Dendritic cell treated with granulocyte-macrophage colony-stimulating factor and Interleukin-4, amounts not matched to agents 40 ng/mL and 50 ng/mL, for 4 days (primary cell): ENCODE measurements around the gene TSPAN9.

ENCODE experiments used
- H3K27ac Mint-ChIP-seq: one replicate; pipeline ENCODE4 v1.8.0; 2022; ENCODE audit warnings: mild to moderate bottlenecking, mixed read lengths
- H3K27me3 Mint-ChIP-seq: one replicate; pipeline ENCODE4 v1.8.0; 2022; ENCODE audit warnings: mild to moderate bottlenecking, mixed read lengths
- H3K36me3 Mint-ChIP-seq: one replicate; pipeline ENCODE4 v1.8.0; 2022; ENCODE audit warnings: low read depth, mixed read lengths
- H3K4me1 Mint-ChIP-seq: one replicate; pipeline ENCODE4 v1.8.0; 2022; ENCODE audit warnings: low read depth, mixed read lengths
- H3K4me3 Mint-ChIP-seq: one replicate; pipeline ENCODE4 v1.8.0; 2022; ENCODE audit warnings: mild to moderate bottlenecking, moderate library complexity, mixed read lengths
- H3K9me3 Mint-ChIP-seq: one replicate; pipeline ENCODE4 v1.8.0; 2022; ENCODE audit warnings: mixed read lengths
- intact Hi-C: fragments of 100-400 bp; cut with micrococcal nuclease; formaldehyde crosslinking; loops from one replicate; pipeline ENCODE4 v1.15.0; 2022

TSPAN9 gene

DNA sequence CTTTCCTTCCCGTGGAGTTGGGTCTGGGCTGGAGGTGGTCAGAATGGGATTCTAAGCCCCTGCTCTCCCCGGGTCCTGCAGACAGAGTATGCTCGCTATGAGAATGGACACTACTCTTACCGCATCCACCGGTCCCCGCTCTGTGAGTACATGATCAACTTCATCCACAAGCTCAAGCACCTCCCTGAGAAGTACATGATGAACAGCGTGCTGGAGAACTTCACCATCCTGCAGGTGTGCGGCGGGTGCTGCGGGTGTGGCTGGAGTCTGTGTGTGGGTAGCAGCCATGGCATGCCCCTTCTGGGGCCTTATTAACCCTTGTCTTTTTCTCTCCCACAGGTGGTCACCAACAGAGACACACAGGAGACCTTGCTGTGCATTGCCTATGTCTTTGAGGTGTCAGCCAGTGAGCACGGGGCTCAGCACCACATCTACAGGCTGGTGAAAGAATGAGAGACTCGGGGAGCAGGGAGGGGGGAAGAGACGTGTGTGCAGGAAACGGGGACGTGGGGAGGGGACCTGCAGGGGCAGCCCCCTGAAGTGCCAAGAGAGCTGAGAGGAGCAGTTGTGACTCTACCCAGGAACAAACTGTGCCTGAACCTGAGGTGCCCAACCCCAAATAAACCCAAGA lies 37.0 kb upstream of the TSPAN9 start:
- Mint-ChIP-seq H3K9me3 (no peaks in the 10 kb centered on the region), H3K27me3 (peaks cover 13% of the 10 kb centered on the region), H3K4me3 (no peak overlapping the region), H3K27ac (no peak overlapping the region), H3K36me3 (no peaks in the 10 kb centered on the region), H3K4me1 (no peaks in the 10 kb centered on the region)
- intact Hi-C loops = no loop called here

DNA sequence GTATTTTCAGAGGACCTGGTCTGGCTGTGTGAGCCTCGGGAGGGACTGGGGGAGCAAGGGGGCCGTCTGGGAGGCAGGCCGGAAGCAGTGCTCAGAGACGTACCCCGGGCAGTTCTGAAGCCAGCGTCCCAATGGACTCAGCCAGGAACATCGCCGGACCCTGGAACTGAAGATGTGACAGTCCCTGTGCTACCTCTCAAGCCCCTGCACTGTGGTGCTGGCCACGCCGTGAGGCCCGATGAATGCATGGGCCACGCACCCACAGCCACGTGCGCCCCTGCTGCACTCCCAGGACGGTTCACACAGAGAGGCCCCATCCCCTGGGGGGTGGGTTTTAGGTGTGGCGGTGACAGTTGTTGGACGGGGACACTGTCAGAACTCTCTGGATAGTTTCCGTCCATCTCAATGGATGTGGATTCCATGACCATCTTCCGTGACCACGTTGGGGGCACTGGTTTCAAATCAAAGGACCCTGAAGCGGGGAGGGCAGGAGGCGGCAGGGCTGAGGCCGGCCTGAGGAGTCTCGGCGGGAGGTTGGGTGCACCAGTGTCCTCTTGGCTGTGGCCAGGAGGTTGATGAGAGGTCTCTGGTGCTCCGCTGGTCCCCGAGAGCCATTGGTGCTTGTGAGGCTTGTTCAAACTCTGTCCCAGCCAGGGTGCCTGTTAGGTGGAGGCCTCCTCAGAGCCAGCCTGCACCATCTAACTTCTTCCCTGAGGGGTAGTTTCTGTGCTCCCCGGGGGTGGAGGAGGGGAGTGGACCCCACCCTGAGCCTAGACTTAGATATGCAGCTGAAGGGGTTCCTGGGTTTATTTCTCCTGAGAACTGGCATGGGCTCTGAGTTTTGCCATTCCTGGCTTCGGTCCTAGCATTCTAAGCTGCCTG lies 36.3 kb upstream of the TSPAN9 start:
- Mint-ChIP-seq H3K27me3 (peaks cover 13% of the 10 kb centered on the region), H3K9me3 (no peaks in the 10 kb centered on the region), H3K4me1 (no peaks in the 10 kb centered on the region), H3K36me3 (no peaks in the 10 kb centered on the region), H3K27ac (no peak overlapping the region), H3K4me3 (no peak overlapping the region)
- intact Hi-C loops = loop anchor here (1.0 kb wide), 1 partner anchor 188 kb away; no protein-coding TSS in a partner anchor

DNA sequence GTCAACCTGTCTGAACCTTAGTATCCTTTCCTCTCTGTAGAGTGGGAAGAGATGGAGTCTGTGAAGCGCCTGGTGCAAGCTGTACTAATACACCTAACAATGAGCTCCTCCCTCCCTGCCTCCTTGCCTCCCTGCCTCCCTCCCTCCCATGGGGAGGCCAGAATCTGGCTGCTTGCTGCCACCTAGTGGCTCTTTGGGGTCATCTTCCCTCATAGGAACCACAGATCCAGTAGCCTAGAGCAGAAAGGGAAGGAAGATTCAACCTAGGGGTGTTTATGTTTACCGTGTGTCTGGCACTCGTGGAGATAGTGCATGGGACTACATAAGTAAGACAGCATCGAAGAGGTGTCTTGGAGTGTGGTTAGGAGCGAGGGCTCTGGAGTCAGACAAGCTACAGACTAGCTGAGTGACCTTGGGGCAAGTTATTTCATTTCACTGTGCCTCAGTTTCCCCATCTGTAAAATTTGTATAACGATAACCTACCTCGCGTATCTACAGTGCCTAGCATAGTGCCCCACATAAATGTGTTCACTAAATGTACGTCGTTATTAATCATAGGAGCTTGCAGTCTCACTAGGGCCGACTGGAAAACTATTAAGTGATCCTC lies 35.5 kb upstream of the TSPAN9 start:
- peaks cover 13% of the 10 kb centered on the region for H3K27me3 Mint-ChIP-seq
- H3K4me1 Mint-ChIP-seq = no peaks in the 10 kb centered on the region
- H3K36me3 Mint-ChIP-seq = no peaks in the 10 kb centered on the region
- no peak overlapping the region for H3K4me3 Mint-ChIP-seq
- intact Hi-C loops = loop anchor here (1.0 kb wide), 1 partner anchor 188 kb away; no protein-coding TSS in a partner anchor
- H3K27ac Mint-ChIP-seq = no peak overlapping the region
- H3K9me3 Mint-ChIP-seq = no peaks in the 10 kb centered on the region

DNA sequence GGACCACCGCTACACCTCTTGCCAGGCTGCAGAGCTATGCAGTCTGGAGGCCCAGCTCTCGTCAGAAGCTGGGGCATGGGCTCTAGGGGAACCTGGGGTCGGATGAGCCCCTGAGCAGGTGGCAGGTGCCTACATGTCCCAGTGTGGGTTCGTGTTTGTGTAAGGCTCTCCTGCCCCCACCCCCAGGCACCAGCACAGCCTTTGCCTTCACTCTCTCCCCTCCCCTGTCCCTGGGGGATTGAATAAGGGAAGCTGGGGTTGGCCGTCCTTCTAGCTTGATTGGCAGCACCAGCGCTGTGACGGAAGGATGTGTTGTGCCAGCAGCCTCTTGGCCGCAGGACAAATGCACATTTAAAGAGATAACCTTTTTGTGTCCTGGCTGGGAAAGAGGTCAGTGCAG lies 34.8 kb upstream of the TSPAN9 start:
- no peaks in the 10 kb centered on the region for H3K9me3 Mint-ChIP-seq
- intact Hi-C loops = no loop called here

DNA sequence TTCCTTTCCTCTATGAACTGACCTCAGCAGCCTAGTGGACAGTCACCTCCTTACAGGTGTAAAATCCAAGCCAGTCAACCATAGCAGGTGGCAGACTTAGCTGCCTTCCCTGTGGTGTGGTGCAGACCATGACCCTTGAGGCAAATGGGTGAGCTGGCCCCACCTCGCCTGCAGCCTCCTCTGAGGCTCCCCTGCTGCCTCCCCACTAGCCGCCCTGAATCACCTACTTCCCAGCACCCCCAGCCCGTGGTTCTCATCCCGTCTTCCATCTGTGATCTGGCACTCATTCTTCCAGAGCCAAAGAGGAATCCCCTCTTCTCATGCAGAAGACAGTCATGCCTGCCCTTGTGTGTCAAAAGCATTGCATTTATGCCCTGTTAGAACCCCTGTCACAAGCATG lies 34.4 kb upstream of the TSPAN9 start:
- intact Hi-C loops = no loop called here
- Mint-ChIP-seq H3K4me3 (no peak overlapping the region), H3K36me3 (no peaks in the 10 kb centered on the region), H3K4me1 (no peaks in the 10 kb centered on the region), H3K27ac (no peak overlapping the region), H3K27me3 (peaks cover 13% of the 10 kb centered on the region), H3K9me3 (no peaks in the 10 kb centered on the region)

More for the DNA sequence above, 34.8 kb upstream of the TSPAN9 start:
- H3K36me3 Mint-ChIP-seq = no peaks in the 10 kb centered on the region
- H3K27ac Mint-ChIP-seq = no peak overlapping the region
- no peaks in the 10 kb centered on the region for H3K4me1 Mint-ChIP-seq
- H3K27me3 Mint-ChIP-seq = peaks cover 13% of the 10 kb centered on the region
- H3K4me3 Mint-ChIP-seq = no peak overlapping the region

DNA sequence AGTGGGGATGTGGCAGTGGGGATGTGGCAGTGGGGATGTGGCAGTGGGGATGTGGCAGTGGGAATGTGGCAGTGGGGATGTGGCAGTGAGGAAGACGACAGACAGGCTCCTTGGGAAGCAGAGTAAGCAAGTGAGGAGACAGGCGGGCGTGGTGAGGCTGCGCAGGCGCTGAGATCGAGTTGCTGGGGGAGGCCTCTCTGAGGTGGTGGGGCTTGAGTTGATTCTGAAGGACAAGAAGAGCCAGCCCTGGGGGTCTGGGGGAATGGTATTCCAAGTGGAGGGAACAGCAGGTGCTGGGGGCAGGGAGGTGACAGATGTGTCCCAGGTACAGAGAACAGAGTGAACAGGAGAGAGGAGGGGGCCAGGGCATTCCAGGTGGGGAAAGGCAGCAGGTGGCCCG lies 33.8 kb upstream of the TSPAN9 start:
- Mint-ChIP-seq H3K4me3 (no peak overlapping the region), H3K27ac (no peak overlapping the region), H3K4me1 (no peaks in the 10 kb centered on the region), H3K9me3 (no peaks in the 10 kb centered on the region), H3K27me3 (peaks cover 13% of the 10 kb centered on the region), H3K36me3 (no peaks in the 10 kb centered on the region)
- intact Hi-C loops = no loop called here

DNA sequence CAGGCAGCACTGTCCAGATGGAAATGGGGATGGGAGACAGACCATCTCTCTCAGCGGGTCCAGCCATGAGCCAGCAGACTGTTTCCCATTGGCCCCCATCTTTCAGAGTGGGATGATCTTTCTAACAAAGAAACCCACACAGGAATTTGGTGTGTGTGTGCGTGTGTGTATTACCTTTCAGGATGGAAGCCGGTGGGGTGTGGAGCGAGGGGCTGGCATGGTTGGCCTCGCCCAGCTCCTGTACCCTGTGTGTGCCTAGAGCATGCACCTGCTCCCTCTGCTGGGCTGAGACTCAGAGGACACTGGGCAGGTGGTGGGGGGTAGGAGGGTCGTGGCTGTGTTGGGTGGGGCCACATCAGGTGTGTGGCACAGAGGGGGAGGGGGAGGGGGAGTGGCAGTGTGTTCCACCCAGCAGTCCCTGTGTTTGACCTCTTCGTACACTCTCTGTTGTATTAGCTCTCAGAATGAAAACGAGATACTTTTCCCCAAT lies 33.0 kb upstream of the TSPAN9 start:
- Mint-ChIP-seq H3K27me3 (peaks cover 13% of the 10 kb centered on the region), H3K27ac (no peak overlapping the region), H3K4me1 (no peaks in the 10 kb centered on the region), H3K36me3 (no peaks in the 10 kb centered on the region), H3K4me3 (no peak overlapping the region), H3K9me3 (no peaks in the 10 kb centered on the region)
- intact Hi-C loops = no loop called here

DNA sequence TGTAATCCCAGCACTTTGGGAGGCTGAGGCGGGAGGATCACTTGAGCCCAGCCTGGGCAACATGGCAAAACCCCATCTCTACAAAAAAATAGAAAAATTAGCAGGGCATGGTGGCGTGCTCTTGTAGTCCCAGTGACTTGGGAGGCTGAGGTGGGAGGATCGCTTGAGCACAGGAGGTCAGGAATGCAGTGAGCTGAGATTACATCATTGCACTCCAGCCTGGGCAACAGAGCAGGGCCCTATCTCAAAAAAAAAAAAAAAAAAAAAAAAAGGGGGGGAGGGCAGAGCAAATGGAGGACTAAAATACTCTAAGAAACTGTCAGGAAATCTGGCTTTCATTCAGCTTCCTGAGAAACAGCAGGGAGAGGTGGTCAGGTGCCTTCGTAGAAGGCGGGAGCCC lies 31.7 kb upstream of the TSPAN9 start:
- Mint-ChIP-seq H3K4me1 (peaks cover 7% of the 10 kb centered on the region), H3K4me3 (no peak overlapping the region), H3K9me3 (no peaks in the 10 kb centered on the region), H3K27ac (no peak overlapping the region), H3K36me3 (no peaks in the 10 kb centered on the region), H3K27me3 (peaks cover 15% of the 10 kb centered on the region)
- intact Hi-C loops = no loop called here

DNA sequence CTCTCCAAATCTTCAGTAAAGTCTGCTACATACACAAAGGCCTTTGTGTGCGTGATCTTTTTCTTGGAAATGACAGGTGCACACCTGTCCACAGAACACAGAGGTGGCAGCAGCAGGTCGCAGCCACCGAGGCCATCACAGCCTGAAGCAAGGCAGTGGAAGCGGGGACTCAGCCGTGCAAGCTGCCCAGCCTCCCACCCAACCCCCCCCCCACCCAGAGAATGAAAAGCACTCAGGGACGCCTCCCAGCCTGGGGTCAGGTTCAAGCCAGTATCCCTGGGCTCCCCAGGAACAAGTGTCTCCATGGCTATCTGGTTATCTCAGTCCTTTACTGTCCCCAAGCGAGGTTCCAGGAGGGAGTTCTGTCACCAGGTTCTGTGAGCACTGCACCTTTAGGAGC lies 31.2 kb upstream of the TSPAN9 start:
- Mint-ChIP-seq H3K36me3 (no peaks in the 10 kb centered on the region), H3K27ac (no peak overlapping the region), H3K9me3 (no peaks in the 10 kb centered on the region), H3K4me1 (peaks cover 7% of the 10 kb centered on the region), H3K4me3 (no peak overlapping the region), H3K27me3 (peaks cover 15% of the 10 kb centered on the region)
- intact Hi-C loops = no loop called here

DNA sequence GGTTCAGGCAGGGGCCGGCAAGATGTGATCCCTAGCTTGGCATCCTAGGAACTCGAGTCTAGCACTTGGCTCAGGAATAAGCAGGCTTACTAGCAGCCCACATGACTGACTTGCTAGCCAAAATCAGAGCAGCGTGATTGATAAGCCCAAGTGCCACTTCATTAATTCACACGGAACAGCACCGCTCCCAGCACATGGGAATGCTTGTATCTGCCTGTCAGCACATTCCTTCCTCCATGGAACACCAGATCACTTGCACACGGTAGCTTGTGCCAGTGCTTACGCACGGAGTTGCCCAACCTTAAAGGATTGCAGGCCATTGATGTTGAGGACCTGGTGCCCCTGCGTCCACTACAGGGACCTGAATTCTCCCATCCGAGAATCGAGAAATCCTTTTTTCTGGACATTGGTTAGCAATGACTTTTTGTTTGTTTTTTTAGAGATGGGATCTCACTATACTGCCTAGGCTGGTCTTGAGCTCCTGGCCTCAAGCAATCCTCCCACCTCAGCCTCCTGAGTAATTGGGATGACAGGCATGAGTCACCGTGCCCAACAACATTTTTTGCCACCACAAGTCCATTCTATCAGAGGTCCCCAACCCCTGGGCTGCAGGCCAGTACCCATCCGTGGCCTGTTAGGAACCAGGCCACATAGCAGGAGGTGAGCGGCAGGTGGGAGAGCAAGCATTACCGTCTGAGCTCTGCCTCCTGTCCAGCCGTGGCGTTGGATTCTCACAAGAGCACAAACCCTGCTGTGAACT lies 30.6 kb upstream of the TSPAN9 start:
- intact Hi-C loops = no loop called here
- no peaks in the 10 kb centered on the region for H3K36me3 Mint-ChIP-seq
- H3K27ac Mint-ChIP-seq = no peak overlapping the region
- H3K4me1 Mint-ChIP-seq = peaks cover 7% of the 10 kb centered on the region
- H3K27me3 Mint-ChIP-seq = peaks cover 15% of the 10 kb centered on the region
- H3K4me3 Mint-ChIP-seq = no peak overlapping the region
- no peaks in the 10 kb centered on the region for H3K9me3 Mint-ChIP-seq

DNA sequence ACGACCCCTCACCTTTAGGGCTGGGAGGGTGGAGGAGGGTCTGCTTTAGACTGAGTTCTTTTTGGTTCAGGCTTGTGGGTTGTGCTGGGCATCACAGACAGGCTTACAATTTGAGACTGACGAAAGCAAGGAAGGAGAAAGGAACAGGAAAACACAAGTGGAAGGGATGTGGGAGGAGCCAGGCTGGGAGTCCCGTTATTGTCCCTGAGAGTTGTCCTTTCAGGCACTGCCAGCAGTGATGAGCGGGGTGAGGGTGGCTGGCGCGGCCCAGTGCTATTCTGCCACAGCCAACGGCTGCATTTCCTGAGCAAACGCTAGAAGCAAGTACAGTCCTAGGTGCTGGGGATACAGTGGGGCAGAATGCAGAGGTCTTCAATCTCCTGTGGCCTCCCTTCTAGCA lies 29.2 kb upstream of the TSPAN9 start:
- Mint-ChIP-seq H3K27ac (no peak overlapping the region), H3K9me3 (no peaks in the 10 kb centered on the region), H3K36me3 (no peaks in the 10 kb centered on the region), H3K4me3 (no peak overlapping the region), H3K27me3 (peaks cover 9% of the 10 kb centered on the region), H3K4me1 (peaks cover 7% of the 10 kb centered on the region)
- intact Hi-C loops = no loop called here

DNA sequence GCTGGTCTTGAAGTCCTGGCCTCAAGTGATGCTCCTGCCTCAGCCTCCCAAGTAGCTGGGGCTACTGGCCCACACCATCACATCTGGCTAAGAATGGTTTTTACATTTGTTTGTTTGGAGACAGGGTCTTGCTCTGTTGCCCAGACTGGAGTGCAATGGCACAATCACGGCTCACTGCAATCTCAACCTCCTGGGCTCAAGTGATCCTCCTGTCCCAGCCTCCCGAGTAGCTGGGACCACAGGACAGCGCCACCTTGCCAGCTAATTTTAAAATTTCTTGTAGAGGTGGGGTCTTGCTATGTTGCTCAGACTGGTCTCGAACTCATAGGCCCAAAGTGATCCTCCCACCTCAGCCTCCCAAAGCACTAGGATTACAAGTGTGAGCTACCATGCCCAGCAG lies 28.6 kb upstream of the TSPAN9 start:
- peaks cover 3% of the 10 kb centered on the region for H3K27me3 Mint-ChIP-seq
- peaks cover 7% of the 10 kb centered on the region for H3K4me1 Mint-ChIP-seq
- H3K4me3 Mint-ChIP-seq = no peak overlapping the region
- H3K27ac Mint-ChIP-seq = no peak overlapping the region
- no peaks in the 10 kb centered on the region for H3K9me3 Mint-ChIP-seq
- no peaks in the 10 kb centered on the region for H3K36me3 Mint-ChIP-seq
- intact Hi-C loops = no loop called here

DNA sequence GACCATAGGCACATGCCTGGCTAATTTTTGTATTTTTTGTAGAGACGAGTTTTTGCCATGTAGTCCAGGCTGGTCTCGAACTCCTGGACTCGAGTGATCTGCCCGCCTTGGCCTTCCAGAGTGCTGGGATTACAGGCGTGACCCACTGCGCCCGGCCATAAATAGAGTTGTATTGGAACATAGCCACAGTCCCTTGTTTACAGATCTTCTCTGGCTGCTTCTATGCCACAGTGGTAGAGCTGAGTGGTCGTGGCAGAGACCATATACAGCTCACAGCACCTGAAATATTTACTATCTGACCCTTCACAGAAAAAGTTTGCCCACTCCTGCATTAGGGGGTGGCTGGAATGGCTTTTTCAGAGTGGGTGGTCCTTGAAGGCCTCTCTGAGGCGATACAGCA lies 28.0 kb upstream of the TSPAN9 start:
- Mint-ChIP-seq H3K9me3 (no peaks in the 10 kb centered on the region), H3K4me1 (peaks cover 7% of the 10 kb centered on the region), H3K27me3 (peaks cover 2% of the 10 kb centered on the region), H3K27ac (no peak overlapping the region), H3K36me3 (no peaks in the 10 kb centered on the region), H3K4me3 (no peak overlapping the region)
- intact Hi-C loops = no loop called here
